Measurements from ENCODE around the gene HNRNPA3. TPM values are rescaled to one million over a fixed set of nuclear protein-coding genes. Genes with fewer than 3 reads are reported as not detected.

Gene HNRNPA3
- polyA plus RNA-seq, 1 of the 3 experiments (the other 2 are of a cell fraction): 102 TPM

GRCh38 chr2:177201919-177202346, 10.7 kb upstream of the HNRNPA3 start:
- H3K4me1 ChIP-seq (ENCODE audit: control insufficient read depth in 1 of 2, insufficient read depth in 2 of 2, low read depth in 1 of 2, low read length in 1 of 2): peaks cover 0 to 2% of the 10 kb centered on the region in 2 experiments; a peak in 1 of 4 replicates
- H3K9ac ChIP-seq: no peak overlapping the region
- no peaks in the 10 kb centered on the region for H3K9me2 ChIP-seq
- H3K9me3 ChIP-seq: no peaks in the 10 kb centered on the region
- no peaks in the 10 kb centered on the region for H3K36me3 ChIP-seq (replicated peaks in 1 of 2; ENCODE audit: control insufficient read depth in 1 of 2, insufficient read depth in 2 of 2, low read length in 1 of 2)
- CTCF ChIA-PET: interaction anchor here (1.1 to 2.0 kb wide), 4 partner anchors 38 to 62 kb away, joined by 3 to 15 read pairs (median 4); no protein-coding TSS in a partner anchor
- H3K4me3 ChIP-seq (ENCODE audit: low read depth in 2 of 2, low read length in 1 of 2): no peak overlapping the region
- H3K27me3 ChIP-seq (ENCODE audit: insufficient read depth): no peaks in the 10 kb centered on the region
- no peak overlapping the region for H3K27ac ChIP-seq (ENCODE audit: low read depth in 2 of 2, low read length in 1 of 2)
- no peaks in the 10 kb centered on the region for H4K20me1 ChIP-seq (ENCODE audit: insufficient read depth)
- H3K4me2 ChIP-seq: no peak overlapping the region
- 66% methylated on average over 3 of the region's 3 CpGs for WGBS (ENCODE audit: low lambda C conversion rate)
- no peaks in the 10 kb centered on the region for H3F3A ChIP-seq (replicated peaks; ENCODE audit: insufficient read depth)
- POLR2A ChIA-PET: interaction anchor here (0.6 to 2.0 kb wide), 2 partner anchors 10 to 560 kb away, joined by 4 to 9 read pairs; partner anchors contain the start of gene HNRNPA3
- H3K79me2 ChIP-seq (ENCODE audit: insufficient read depth): no peaks in the 10 kb centered on the region
- no peak overlapping the region for H2AFZ ChIP-seq (ENCODE audit: low read depth)
- TF ChIP-seq, protein P1, sequence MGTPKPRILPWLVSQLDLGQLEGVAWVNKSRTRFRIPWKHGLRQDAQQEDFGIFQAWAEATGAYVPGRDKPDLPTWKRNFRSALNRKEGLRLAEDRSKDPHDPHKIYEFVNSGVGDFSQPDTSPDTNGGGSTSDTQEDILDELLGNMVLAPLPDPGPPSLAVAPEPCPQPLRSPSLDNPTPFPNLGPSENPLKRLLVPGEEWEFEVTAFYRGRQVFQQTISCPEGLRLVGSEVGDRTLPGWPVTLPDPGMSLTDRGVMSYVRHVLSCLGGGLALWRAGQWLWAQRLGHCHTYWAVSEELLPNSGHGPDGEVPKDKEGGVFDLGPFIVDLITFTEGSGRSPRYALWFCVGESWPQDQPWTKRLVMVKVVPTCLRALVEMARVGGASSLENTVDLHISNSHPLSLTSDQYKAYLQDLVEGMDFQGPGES (IDR thresholded peaks at IDR 0.05; ENCODE audit: low read depth, low read length): no peak
- no peak for TF ChIP-seq FOSL2 (IDR thresholded peaks at IDR 0.05; ENCODE audit: borderline replicate concordance, low read depth)
- no peak for TF ChIP-seq SIN3A (IDR thresholded peaks at IDR 0.05; ENCODE audit: borderline replicate concordance, low read depth, low read length)
- no peak for TF ChIP-seq RXRA (IDR thresholded peaks at IDR 0.05; ENCODE audit: borderline replicate concordance, low read depth)
- TF ChIP-seq POLR2AphosphoS5 (IDR thresholded peaks at IDR 0.05; ENCODE audit: low read depth, low read length): no peak
- no peak for TF ChIP-seq ELF1 (IDR thresholded peaks at IDR 0.05)
- TF ChIP-seq GATA2 (CRISPR knock-in tag; IDR thresholded peaks at IDR 0.05): no peak
- no peak for TF ChIP-seq TAF1 (IDR thresholded peaks at IDR 0.05; ENCODE audit: borderline replicate concordance, low read depth, low read length)
- no peak for TF ChIP-seq FOXJ3 (CRISPR knock-in tag; IDR thresholded peaks at IDR 0.05)
- no peak for DNase-seq

DNA sequence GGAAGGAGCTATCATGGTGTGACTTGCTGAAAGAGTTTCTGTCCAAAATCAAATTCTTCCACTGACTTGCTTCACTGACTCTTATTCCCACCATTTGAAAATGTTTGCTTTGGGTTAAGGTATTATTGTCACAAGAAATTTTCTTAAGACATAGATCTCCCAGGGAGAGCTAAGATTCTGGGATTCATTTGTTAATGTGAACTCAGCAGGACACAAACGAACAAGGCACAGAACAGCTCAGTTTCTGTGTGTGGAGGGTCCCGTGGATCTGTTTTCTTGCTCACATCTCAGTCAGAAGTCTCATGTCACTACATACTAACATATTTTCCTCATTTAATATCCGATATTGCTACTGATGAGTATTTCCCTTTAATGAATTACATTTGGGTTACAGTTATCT, 8.2 kb upstream of the HNRNPA3 start:
- Histone ChIP-seq H3K4me2 (no peak overlapping the region), H3K9me3 (no peaks in the 10 kb centered on the region), H3K4me3 (ENCODE audit: low read depth in 2 of 2, low read length in 1 of 2) (no peak overlapping the region), H3K9ac (no peak overlapping the region), H3K9me2 (no peaks in the 10 kb centered on the region), H3K4me1 (ENCODE audit: control insufficient read depth in 1 of 2, insufficient read depth in 2 of 2, low read depth in 1 of 2, low read length in 1 of 2) (peaks cover 0 to 2% of the 10 kb centered on the region in 2 experiments; a peak in 1 of 4 replicates), H3K27ac (ENCODE audit: low read depth in 2 of 2, low read length in 1 of 2) (no peak overlapping the region), H3K36me3 (replicated peaks in 1 of 2; ENCODE audit: control insufficient read depth in 1 of 2, insufficient read depth in 2 of 2, low read length in 1 of 2) (no peaks in the 10 kb centered on the region), H4K20me1 (ENCODE audit: insufficient read depth) (no peaks in the 10 kb centered on the region), H2AFZ (ENCODE audit: low read depth) (no peak overlapping the region), H3F3A (replicated peaks; ENCODE audit: insufficient read depth) (no peaks in the 10 kb centered on the region), H3K27me3 (ENCODE audit: insufficient read depth) (no peaks in the 10 kb centered on the region), H3K79me2 (ENCODE audit: insufficient read depth) (0 out of 2 replicates have a peak, but pooled peaks cover under 1% of the 10 kb centered on the region)
- DNase-seq: no peak
- 80% methylated on average over 3 of the region's 3 CpGs for WGBS (ENCODE audit: low lambda C conversion rate)
- ChIA-PET POLR2A (no interaction called here), CTCF (interaction anchor here (1.3 to 2.0 kb wide), 2 partner anchors 40 to 59 kb away, joined by 4 to 5 read pairs; no protein-coding TSS in a partner anchor)
- no peak for TF ChIP-seq FOXJ3 (CRISPR knock-in tag; IDR thresholded peaks at IDR 0.05)
- TF ChIP-seq NRF1 (IDR thresholded peaks at IDR 0.05; ENCODE audit: low read depth, low read length): no peak
- TF ChIP-seq MAX (IDR thresholded peaks at IDR 0.05; ENCODE audit: low read depth): no peak
- no peak for TF ChIP-seq NFIC (IDR thresholded peaks at IDR 0.05; ENCODE audit: borderline replicate concordance)
- TF ChIP-seq POLR2AphosphoS5 (IDR thresholded peaks at IDR 0.05; ENCODE audit: low read depth, low read length): no peak
- TF ChIP-seq EP300 (IDR thresholded peaks at IDR 0.05; ENCODE audit: borderline replicate concordance in 1 of 2, low read depth in 1 of 2, low read length in 1 of 2): no peak
- TF ChIP-seq FOXM1 (IDR thresholded peaks at IDR 0.05; ENCODE audit: low read depth): no peak
- TF ChIP-seq MXI1 (IDR thresholded peaks at IDR 0.05; ENCODE audit: low read depth, low read length): no peak
- TF ChIP-seq, protein P2, sequence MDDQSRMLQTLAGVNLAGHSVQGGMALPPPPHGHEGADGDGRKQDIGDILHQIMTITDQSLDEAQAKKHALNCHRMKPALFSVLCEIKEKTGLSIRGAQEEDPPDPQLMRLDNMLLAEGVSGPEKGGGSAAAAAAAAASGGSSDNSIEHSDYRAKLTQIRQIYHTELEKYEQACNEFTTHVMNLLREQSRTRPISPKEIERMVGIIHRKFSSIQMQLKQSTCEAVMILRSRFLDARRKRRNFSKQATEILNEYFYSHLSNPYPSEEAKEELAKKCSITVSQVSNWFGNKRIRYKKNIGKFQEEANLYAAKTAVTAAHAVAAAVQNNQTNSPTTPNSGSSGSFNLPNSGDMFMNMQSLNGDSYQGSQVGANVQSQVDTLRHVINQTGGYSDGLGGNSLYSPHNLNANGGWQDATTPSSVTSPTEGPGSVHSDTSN (IDR thresholded peaks at IDR 0.05): no peak
- TF ChIP-seq GABPA (IDR thresholded peaks at IDR 0.05; ENCODE audit: low read depth): no peak
- no peak for TF ChIP-seq ZBTB33 (IDR thresholded peaks at IDR 0.05; ENCODE audit: borderline replicate concordance, low read depth)
- TF ChIP-seq REST (IDR thresholded peaks at IDR 0.05; ENCODE audit: low read depth, low read length): no peak
